ENCODE results near the gene ZIK1. TPM values are rescaled to one million over a fixed set of nuclear protein-coding genes. Genes with fewer than 3 reads are reported as not detected.

ZIK1 gene
- total and polyA plus RNA-seq, 2 experiments from 2014 or later, result 3.2 to 10.4 TPM

- peak overlapping the region; percentile 83 for H3K9ac ChIP-seq
- peaks cover 45% of the 10 kb centered on the region for H3K79me2 ChIP-seq (ENCODE audit: insufficient read depth)
These were observed 23.9 kb upstream of the ZIK1 start for GRCh38 chr19:57560049-57560491.

GRCh38 chr19:57563547-57563946, 20.4 kb upstream of the ZIK1 start:
- Histone ChIP-seq H3K36me3 (ENCODE audit: low read depth) (no peaks in the 10 kb centered on the region), H4K20me1 (ENCODE audit: insufficient read depth) (no peaks in the 10 kb centered on the region), H3K79me2 (ENCODE audit: insufficient read depth) (peaks cover 11% of the 10 kb centered on the region), H3K27ac (no peak overlapping the region), H3K4me1 (ENCODE audit: insufficient read depth) (0 out of 2 replicates have a peak, but pooled peaks cover 5% of the 10 kb centered on the region), H3K9me3 (ENCODE audit: low read depth) (no peaks in the 10 kb centered on the region), H3K9me2 (ENCODE audit: insufficient read depth) (no peaks in the 10 kb centered on the region), H3K4me2 (ENCODE audit: unreplicated experiment) (no peak overlapping the region), H3F3A (ENCODE audit: insufficient read depth) (peaks cover 8% of the 10 kb centered on the region; the same call in 1 of the 2 replicates), H2AFZ (no peak overlapping the region), H3K4me3 (no peak overlapping the region), H3K9ac (no peak overlapping the region), H3K27me3 (replicated peaks; ENCODE audit: insufficient read depth) (no peaks in the 10 kb centered on the region)
- WGBS, 2 experiments (ENCODE audit: low coverage in 1 of 2, low lambda C conversion rate in 2 of 2, missing lambda C conversion rate in 2 of 2), result 5 to 6% methylated on average over 1 of the region's 1 CpG
- TF ChIP-seq EZH2phosphoT487 (IDR thresholded peaks at IDR 0.05; ENCODE audit: insufficient read depth, low read depth), result no peak
- no peak for TF ChIP-seq EZH2 (IDR thresholded peaks at IDR 0.05; ENCODE audit: insufficient read depth, poor library complexity, severe bottlenecking)
- in situ Hi-C loops (cut with MboI), result no loop called here
- DNase-seq, result no peak

More at GRCh38 chr19:57560049-57560491, 23.9 kb upstream of the ZIK1 start:
- peak; percentile 88 for DNase-seq
- Histone ChIP-seq H3K4me2 (ENCODE audit: unreplicated experiment) (peak overlapping the region; percentile 83), H3K4me1 (ENCODE audit: insufficient read depth) (peaks cover 14% of the 10 kb centered on the region; the same call in 1 of the 2 replicates), H4K20me1 (ENCODE audit: insufficient read depth) (no peaks in the 10 kb centered on the region), H3K9me3 (ENCODE audit: low read depth) (no peaks in the 10 kb centered on the region), H3K27ac (peak overlapping the region; percentile 89), H2AFZ (peak overlapping the region; percentile 82), H3K27me3 (replicated peaks; ENCODE audit: insufficient read depth) (no peaks in the 10 kb centered on the region), H3K36me3 (ENCODE audit: low read depth) (peaks cover 9% of the 10 kb centered on the region), H3K4me3 (peak overlapping the region; percentile 77), H3K9me2 (ENCODE audit: insufficient read depth) (no peaks in the 10 kb centered on the region), H3F3A (ENCODE audit: insufficient read depth) (peaks cover 8% of the 10 kb centered on the region; the same call in 1 of the 2 replicates)
- TF ChIP-seq EZH2phosphoT487 (IDR thresholded peaks at IDR 0.05; ENCODE audit: insufficient read depth, low read depth) (no peak), EZH2 (IDR thresholded peaks at IDR 0.05; ENCODE audit: insufficient read depth, poor library complexity, severe bottlenecking) (no peak)
- 32 to 47% methylated on average over 23 of the region's 23 CpGs for WGBS, 2 experiments (ENCODE audit: low coverage in 1 of 2, low lambda C conversion rate in 2 of 2, missing lambda C conversion rate in 2 of 2)
- in situ Hi-C loops (cut with MboI), result no loop called here

- Histone ChIP-seq H2AFZ (no peak overlapping the region), H3K36me3 (ENCODE audit: low read depth) (peaks cover 8% of the 10 kb centered on the region), H3K4me2 (ENCODE audit: unreplicated experiment) (no peak overlapping the region), H3K79me2 (ENCODE audit: insufficient read depth) (no peaks in the 10 kb centered on the region), H3K27ac (no peak overlapping the region), H3K9me2 (ENCODE audit: insufficient read depth) (no peaks in the 10 kb centered on the region), H3K9ac (no peak overlapping the region), H4K20me1 (ENCODE audit: insufficient read depth) (no peaks in the 10 kb centered on the region), H3K27me3 (replicated peaks; ENCODE audit: insufficient read depth) (no peaks in the 10 kb centered on the region), H3K9me3 (ENCODE audit: low read depth) (no peaks in the 10 kb centered on the region), H3F3A (ENCODE audit: insufficient read depth) (no peaks in the 10 kb centered on the region), H3K4me1 (ENCODE audit: insufficient read depth) (no peaks in the 10 kb centered on the region), H3K4me3 (no peak overlapping the region)
- TF ChIP-seq EZH2phosphoT487 (IDR thresholded peaks at IDR 0.05; ENCODE audit: insufficient read depth, low read depth) (no peak), EZH2 (IDR thresholded peaks at IDR 0.05; ENCODE audit: insufficient read depth, poor library complexity, severe bottlenecking) (no peak)
- in situ Hi-C loops (cut with MboI), result no loop called here
- WGBS, 2 experiments (ENCODE audit: low coverage in 1 of 2, low lambda C conversion rate in 2 of 2, missing lambda C conversion rate in 2 of 2), result 39 to 41% methylated on average over 7 of the region's 7 CpGs
- DNase-seq, result peak; percentile 47
These were observed 17.3 kb upstream of the ZIK1 start for GRCh38 chr19:57566396-57567265.

GRCh38 chr19:57570707-57571106, 13.2 kb upstream of the ZIK1 start:
- no peak overlapping the region for H3K4me3 ChIP-seq
- no peak overlapping the region for H3K27ac ChIP-seq
- in situ Hi-C loops (cut with MboI), result no loop called here
- peaks cover 5% of the 10 kb centered on the region for H3K9me3 ChIP-seq (ENCODE audit: low read depth)
- H3K4me1 ChIP-seq (ENCODE audit: insufficient read depth), result no peaks in the 10 kb centered on the region
- no peak overlapping the region for H2AFZ ChIP-seq
- H3K9me2 ChIP-seq (ENCODE audit: insufficient read depth), result no peaks in the 10 kb centered on the region
- no peak overlapping the region for H3K4me2 ChIP-seq (ENCODE audit: unreplicated experiment)
- no peaks in the 10 kb centered on the region for H3K27me3 ChIP-seq (replicated peaks; ENCODE audit: insufficient read depth)
- peaks cover 49% of the 10 kb centered on the region for H3K36me3 ChIP-seq (ENCODE audit: low read depth)
- TF ChIP-seq EZH2phosphoT487 (IDR thresholded peaks at IDR 0.05; ENCODE audit: insufficient read depth, low read depth), result no peak
- TF ChIP-seq EZH2 (IDR thresholded peaks at IDR 0.05; ENCODE audit: insufficient read depth, poor library complexity, severe bottlenecking), result no peak
- no peaks in the 10 kb centered on the region for H4K20me1 ChIP-seq (ENCODE audit: insufficient read depth)
- H3F3A ChIP-seq (ENCODE audit: insufficient read depth), result no peaks in the 10 kb centered on the region
- no peak for DNase-seq
- H3K79me2 ChIP-seq (ENCODE audit: insufficient read depth), result peaks cover under 1% of the 10 kb centered on the region; the same call in 1 of the 2 replicates
- H3K9ac ChIP-seq, result no peak overlapping the region

All from GM23248 (cell line).